NT2/D1 (cell line): ENCODE data around the gene MYMX.
A peak's percentile ranks its signal among the peaks of the same experiment; 100 is the strongest.

Experiments
- DNase-seq: peaks from one replicate; pipeline ENCODE4 v3.0.0-alpha.2; 2011; ENCODE audit warnings: low read depth, low spot score
- H3K27me3 ChIP-seq: 2 replicates; pipeline ENCODE4 v1.6.0; 2011; ENCODE audit warnings: mild to moderate bottlenecking; ENCODE audit not compliant: insufficient read length, insufficient read depth
- H3K36me3 ChIP-seq: 2 replicates; pipeline ENCODE4 v1.6.1; 2011; ENCODE audit warnings: mild to moderate bottlenecking, low read length, mixed read lengths; ENCODE audit not compliant: insufficient read depth, insufficient read length
- H3K4me1 ChIP-seq: 2 replicates; pipeline ENCODE4 v1.5.1; 2011; ENCODE audit not compliant: insufficient read depth, insufficient read length
- H3K4me3 ChIP-seq: 2 replicates; pipeline ENCODE4 v1.5.1; 2011; ENCODE audit warnings: low read depth; ENCODE audit not compliant: insufficient read length
- H3K9ac ChIP-seq: 2 replicates; pipeline ENCODE4 v1.6.0; 2011; ENCODE audit warnings: low read depth; ENCODE audit not compliant: insufficient read length
- H3K9me3 ChIP-seq: 2 replicates; pipeline ENCODE4 v1.5.1; 2011; ENCODE audit warnings: mild to moderate bottlenecking, low read length; ENCODE audit not compliant: insufficient read depth
- SUZ12 ChIP-seq: IDR thresholded peaks from 2 replicates; pipeline ENCODE4 v1.6.1; 2011; ENCODE audit not compliant: insufficient read length, insufficient read depth; ENCODE audit errors: extremely low read depth
- YY1 ChIP-seq: IDR thresholded peaks from 2 replicates; pipeline ENCODE4 v1.6.1; 2011; ENCODE audit not compliant: insufficient read length, insufficient read depth
- ZNF274 ChIP-seq: IDR thresholded peaks from 2 replicates; pipeline ENCODE4 v1.6.1; 2011; ENCODE audit warnings: mild to moderate bottlenecking, low read depth, low read length

MYMX gene

DNA sequence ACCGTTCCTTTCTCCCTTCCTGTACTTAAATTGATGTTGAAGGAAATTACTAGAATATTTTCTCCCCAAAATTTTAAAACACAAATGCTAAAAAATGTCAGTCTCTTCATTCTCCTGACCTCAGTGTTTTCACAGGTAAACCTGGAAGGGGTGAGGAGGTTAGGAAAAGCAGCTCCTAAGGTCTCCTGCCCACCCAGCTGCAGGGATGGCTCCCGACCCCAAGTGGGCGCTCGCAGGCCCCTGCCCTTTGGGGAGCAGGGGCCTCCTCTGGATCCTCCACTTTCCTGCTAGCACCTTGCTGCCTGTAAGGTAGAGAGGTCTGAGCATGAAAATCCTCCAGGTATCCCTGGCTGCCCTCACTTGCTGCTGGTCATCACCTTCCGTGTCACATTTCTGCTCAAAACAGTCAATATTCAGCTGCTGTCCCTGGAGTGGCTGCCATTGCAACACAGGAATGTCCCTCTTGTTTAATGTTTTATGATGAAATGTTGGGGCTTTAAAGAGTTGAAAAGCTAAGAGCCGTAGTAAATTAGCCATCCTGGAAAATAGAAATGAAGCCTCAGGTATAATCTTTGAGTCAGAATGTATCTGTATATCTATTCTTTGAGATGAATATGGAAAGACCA lies 19.3 kb downstream of the MYMX start:
- Histone ChIP-seq H3K9ac (no peak overlapping the region), H3K9me3 (no peaks in the 10 kb centered on the region), H3K4me1 (peaks cover 10% of the 10 kb centered on the region), H3K4me3 (no peak overlapping the region), H3K27me3 (no peaks in the 10 kb centered on the region), H3K36me3 (peaks cover 39% of the 10 kb centered on the region)
- DNase-seq, result no peak
- no peak for TF ChIP-seq SUZ12
- TF ChIP-seq YY1, result no peak
- no peak for TF ChIP-seq ZNF274

DNA sequence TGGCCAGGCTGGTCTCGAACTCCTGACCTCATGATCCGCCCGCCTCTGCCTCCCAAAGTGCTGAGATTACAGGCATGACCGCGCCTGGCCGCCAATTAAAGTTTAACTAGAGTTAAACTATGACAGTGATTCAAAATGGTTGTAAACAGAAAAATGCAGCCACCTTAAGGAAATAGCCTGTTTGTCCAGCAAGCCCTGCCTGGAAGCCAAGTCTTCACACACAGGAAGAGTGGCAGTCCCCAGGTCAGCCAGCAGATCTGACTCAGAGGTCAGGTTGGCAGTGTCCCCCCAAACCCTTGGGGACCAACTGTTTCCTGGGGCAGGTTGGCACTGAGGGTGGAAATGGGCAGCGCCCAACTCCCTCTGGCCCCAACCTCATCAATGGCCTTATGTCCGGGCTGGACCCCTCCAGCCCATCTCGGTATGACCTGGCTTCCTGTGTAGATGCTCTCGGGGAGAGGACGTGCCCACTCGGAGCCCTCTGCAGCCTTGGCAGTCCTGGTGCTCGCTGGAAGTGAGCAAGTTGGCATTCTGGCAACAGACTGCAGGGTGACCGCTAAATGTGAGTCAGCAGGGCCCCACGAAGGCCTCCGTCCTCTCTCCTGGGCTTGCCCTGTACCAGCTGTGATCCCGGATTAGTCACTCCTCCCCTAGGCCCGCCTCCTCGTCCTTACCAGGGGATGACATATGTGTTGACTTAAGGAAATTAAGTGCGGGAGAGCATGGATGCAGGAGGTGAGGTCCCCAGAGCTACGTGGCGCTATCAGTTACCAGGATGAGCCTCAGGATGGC lies 20.5 kb downstream of the MYMX start:
- Histone ChIP-seq H3K27me3 (no peaks in the 10 kb centered on the region), H3K36me3 (peaks cover 28% of the 10 kb centered on the region), H3K4me3 (peak overlapping the region; percentile 37), H3K9me3 (no peaks in the 10 kb centered on the region), H3K9ac (no peak overlapping the region), H3K4me1 (peaks cover 10% of the 10 kb centered on the region)
- peak; percentile 42 for DNase-seq
- TF ChIP-seq ZNF274 (no peak), YY1 (no peak), SUZ12 (no peak)

DNA sequence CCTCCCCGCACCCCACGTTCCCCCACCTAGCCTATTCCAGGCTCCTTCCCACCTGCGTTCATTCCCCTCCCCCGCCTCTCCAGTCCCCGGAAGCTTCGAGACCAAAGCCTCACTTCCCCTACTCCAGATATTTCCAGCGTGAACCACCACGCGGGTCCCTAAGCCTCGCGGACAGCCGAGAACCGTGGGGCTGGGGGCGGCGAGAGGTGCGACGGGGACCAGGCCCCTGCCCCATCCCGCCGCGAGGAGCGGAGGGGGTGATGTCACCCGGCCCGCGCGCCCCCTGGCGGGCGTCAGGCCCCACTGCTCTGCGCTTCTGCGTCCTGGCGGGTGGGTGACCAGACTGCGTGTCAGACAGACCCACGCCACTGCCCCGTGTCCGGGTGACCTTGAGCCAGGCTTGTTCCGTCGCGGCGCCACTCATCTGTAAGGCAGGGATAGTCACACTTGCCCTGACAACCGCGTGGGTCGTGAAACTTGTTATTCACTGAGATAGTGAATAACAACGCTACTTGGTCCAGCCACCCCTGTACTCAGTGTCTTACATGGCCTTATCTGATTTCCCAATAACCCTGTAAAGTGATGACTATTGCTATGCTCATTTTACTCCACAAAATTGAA lies 21.2 kb downstream of the MYMX start:
- Histone ChIP-seq H3K4me1 (peaks cover 13% of the 10 kb centered on the region), H3K4me3 (peak overlapping the region; percentile 37), H3K9ac (peak overlapping the region; percentile 62), H3K27me3 (no peaks in the 10 kb centered on the region), H3K36me3 (peaks cover 21% of the 10 kb centered on the region), H3K9me3 (no peaks in the 10 kb centered on the region)
- TF ChIP-seq ZNF274, result no peak
- TF ChIP-seq YY1, result no peak
- TF ChIP-seq SUZ12, result no peak
- DNase-seq, result no peak

DNA sequence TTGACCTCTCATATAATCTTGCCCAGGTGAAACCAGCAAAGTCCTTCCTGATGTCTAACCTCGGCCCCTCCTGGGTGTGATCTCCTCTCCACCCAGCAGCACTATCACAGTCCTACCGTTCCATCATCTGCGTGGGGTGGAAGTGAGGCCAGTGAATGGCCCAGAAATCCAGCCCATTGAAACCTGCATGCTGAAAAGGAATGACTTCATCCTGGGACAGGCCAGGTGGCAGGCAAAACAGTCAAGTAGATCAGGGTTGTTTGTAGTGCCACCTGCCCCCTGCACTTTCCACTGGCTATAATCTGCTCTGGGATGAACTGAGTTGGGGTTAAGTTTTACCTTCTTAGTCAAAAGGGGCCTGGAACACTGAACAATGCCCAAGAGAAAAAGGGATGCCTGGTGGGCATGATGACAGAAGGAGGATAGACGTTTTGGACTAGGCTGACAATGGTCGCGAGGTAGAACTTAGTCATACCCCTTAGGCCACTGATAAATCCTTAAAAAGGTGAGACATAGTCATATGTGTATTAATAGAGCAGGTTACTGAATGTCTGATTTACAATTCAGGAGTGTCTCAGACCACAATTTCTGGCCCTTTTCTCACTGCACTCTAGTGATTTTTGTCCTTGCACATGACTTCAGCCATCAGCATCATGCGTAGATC lies 22.1 kb downstream of the MYMX start:
- Histone ChIP-seq H3K9ac (no peak overlapping the region), H3K27me3 (no peaks in the 10 kb centered on the region), H3K4me3 (no peak overlapping the region), H3K4me1 (peaks cover 10% of the 10 kb centered on the region), H3K36me3 (peaks cover 12% of the 10 kb centered on the region), H3K9me3 (no peaks in the 10 kb centered on the region)
- TF ChIP-seq SUZ12, result no peak
- no peak for TF ChIP-seq YY1
- TF ChIP-seq ZNF274, result no peak
- DNase-seq, result no peak

DNA sequence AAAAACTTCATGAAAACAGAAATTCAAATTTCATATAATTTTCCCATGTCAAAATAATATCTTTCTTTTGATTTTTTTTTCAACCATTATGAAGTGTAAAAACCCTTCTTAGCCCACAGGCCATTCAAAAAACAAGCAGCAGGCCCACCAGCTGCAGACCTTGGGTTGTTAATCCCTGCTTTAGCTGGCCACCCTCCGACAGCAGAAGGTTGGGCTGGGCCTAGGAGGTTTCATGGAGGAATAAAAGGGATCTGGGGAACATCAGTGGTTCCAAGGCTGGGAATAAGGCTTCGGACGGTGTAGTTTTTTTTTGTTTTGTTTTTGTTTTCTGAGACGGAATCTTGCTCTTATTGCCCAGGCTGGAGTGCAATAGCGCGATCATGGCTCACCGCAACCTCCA lies 26.6 kb downstream of the MYMX start:
- Histone ChIP-seq H3K4me1 (peaks cover 3% of the 10 kb centered on the region), H3K9ac (no peak overlapping the region), H3K9me3 (no peaks in the 10 kb centered on the region), H3K36me3 (peaks cover 11% of the 10 kb centered on the region), H3K27me3 (no peaks in the 10 kb centered on the region), H3K4me3 (no peak overlapping the region)
- DNase-seq, result no peak
- TF ChIP-seq YY1 (no peak), SUZ12 (no peak), ZNF274 (no peak)

DNA sequence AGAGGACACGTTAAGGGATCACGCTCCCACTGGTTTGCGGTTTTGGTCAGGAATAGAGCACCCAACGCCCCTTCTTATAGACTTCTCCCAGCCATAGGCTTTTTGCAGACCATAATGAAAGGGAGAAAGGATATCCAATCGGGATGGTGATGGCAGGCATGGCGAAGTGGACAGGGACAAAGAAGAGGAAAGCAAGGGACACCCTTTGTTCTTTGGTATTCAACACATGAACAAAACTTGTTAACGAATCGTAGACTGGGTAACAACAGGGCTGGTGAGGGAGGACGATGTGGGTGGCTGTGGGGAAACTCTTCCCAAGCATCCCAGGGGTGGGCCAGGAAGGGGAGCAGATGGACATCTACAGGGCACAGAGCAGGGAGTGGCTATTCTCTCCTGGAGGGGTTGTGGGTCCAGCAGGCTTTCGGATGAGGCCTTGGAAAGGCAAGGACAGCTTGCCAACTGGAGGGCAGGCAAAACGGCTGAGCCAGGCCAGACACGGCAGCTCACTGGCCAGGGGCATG lies 28.7 kb downstream of the MYMX start:
- no peak for DNase-seq
- Histone ChIP-seq H3K9me3 (no peaks in the 10 kb centered on the region), H3K4me3 (peak overlapping the region; percentile 56), H3K27me3 (no peaks in the 10 kb centered on the region), H3K36me3 (peaks cover 32% of the 10 kb centered on the region), H3K4me1 (peaks cover 3% of the 10 kb centered on the region), H3K9ac (peak overlapping the region; percentile 87)
- TF ChIP-seq YY1 (no peak), ZNF274 (no peak), SUZ12 (no peak)
